SU-DHL-6 (cell line): Measurements from ENCODE around the gene KIAA1586.
A peak's percentile ranks its signal among the peaks of the same experiment; 100 is the strongest.

Experiments used
- H2AFZ ChIP-seq: fragments of 200-600 bp; sonication (generic); 2 replicates; pipeline ENCODE4 v1.6.1; 2014; ENCODE audit warnings: low read depth, mild to moderate bottlenecking, moderate library complexity, mixed read lengths, antibody characterized with exemption, low read length; ENCODE audit not compliant: severe bottlenecking
- H3F3A ChIP-seq: fragments of 200-600 bp; shearing (Covaris generic); 2 replicates; pipeline ENCODE4 v1.6.0; 2016; ENCODE audit warnings: antibody characterized with exemption, mild to moderate bottlenecking; ENCODE audit not compliant: insufficient read depth
- H3K27ac ChIP-seq: fragments of 200-600 bp; sonication (generic); 2 replicates; pipeline ENCODE4 v1.5.1; 2016; ENCODE audit warnings: low read depth, mild to moderate bottlenecking, low read length, moderate library complexity, mixed read lengths
- H3K27me3 ChIP-seq: fragments of 200-600 bp; sonication (generic), shearing (Covaris generic); 2 replicates; pipeline ENCODE4 v1.6.0; 2014; ENCODE audit warnings: mild to moderate bottlenecking, low read length
- H3K36me3 ChIP-seq: fragments of 200-600 bp; sonication (generic); 2 replicates; pipeline ENCODE4 v1.6.1; 2014; ENCODE audit warnings: mild to moderate bottlenecking, low read length, mixed read lengths
- H3K4me2 ChIP-seq: fragments of 300-600, 200-600 bp; shearing (Covaris generic), sonication (generic); 2 replicates; pipeline ENCODE4 v1.6.0; 2014; ENCODE audit warnings: low read length, low read depth, mild to moderate bottlenecking; ENCODE audit not compliant: poor library complexity, severe bottlenecking
- H3K4me3 ChIP-seq: fragments of 200-600 bp; sonication (generic); 2 replicates; pipeline ENCODE4 v1.5.1; 2014; ENCODE audit warnings: antibody characterized with exemption, low read length, mild to moderate bottlenecking, mixed read lengths; ENCODE audit not compliant: insufficient read depth, poor library complexity, severe bottlenecking
- H3K79me2 ChIP-seq: fragments of 200-600 bp; sonication (generic); 2 replicates; pipeline ENCODE4 v1.6.1; 2014; ENCODE audit warnings: mild to moderate bottlenecking, low read length, moderate library complexity; ENCODE audit not compliant: insufficient read depth
- H3K9ac ChIP-seq: fragments of 200-600 bp; sonication (generic); 2 replicates; pipeline ENCODE4 v1.7.0; 2014; ENCODE audit warnings: mild to moderate bottlenecking, low read length
- H3K9me2 ChIP-seq: fragments of 200-600 bp; sonication (generic); replicated peaks from 2 replicates; pipeline ENCODE4 v1.6.1; 2014; ENCODE audit warnings: low read length; ENCODE audit not compliant: insufficient read depth
- H3K9me3 ChIP-seq: fragments of 200-600 bp; sonication (generic); 2 replicates; pipeline ENCODE4 v1.6.1; 2014; ENCODE audit warnings: low read length, mixed read lengths; ENCODE audit not compliant: insufficient read depth
- H4K20me1 ChIP-seq: fragments of 200-600 bp; sonication (generic); 2 replicates; pipeline ENCODE4 v1.6.1; 2014; ENCODE audit warnings: low read depth, mild to moderate bottlenecking, antibody characterized with exemption, low read length, moderate library complexity, mixed read lengths
- EZH2phosphoT487 ChIP-seq: fragments of 200-600 bp; sonication (generic), shearing (Covaris generic); conservative IDR thresholded peaks from 2 replicates; pipeline ENCODE4 v1.6.1; 2018; ENCODE audit warnings: mild to moderate bottlenecking, antibody characterized with exemption, low read length, moderate library complexity, mixed read lengths
- TF ChIP-seq, protein P1 (sequence below): fragments of 200-600 bp; sonication (generic); IDR thresholded peaks from one replicate; pipeline ENCODE4 v1.5.1; 2017; ENCODE audit warnings: antibody characterized with exemption, mild to moderate bottlenecking, low read length, moderate library complexity; ENCODE audit not compliant: insufficient read depth, poor library complexity, severe bottlenecking

Gene KIAA1586

GRCh38 chr6:57021086-57021720 is 25.3 kb upstream of the KIAA1586 start:
- no peaks in the 10 kb centered on the region for H3F3A ChIP-seq
- H3K27ac ChIP-seq: no peak overlapping the region
- no peaks in the 10 kb centered on the region for H3K79me2 ChIP-seq
- no peaks in the 10 kb centered on the region for H3K9me3 ChIP-seq
- no peak overlapping the region for H3K4me2 ChIP-seq
- no peak overlapping the region for H3K4me3 ChIP-seq
- no peaks in the 10 kb centered on the region for H3K9me2 ChIP-seq
- H4K20me1 ChIP-seq: no peaks in the 10 kb centered on the region
- TF ChIP-seq EZH2phosphoT487: no peak
- TF ChIP-seq, protein P1, sequence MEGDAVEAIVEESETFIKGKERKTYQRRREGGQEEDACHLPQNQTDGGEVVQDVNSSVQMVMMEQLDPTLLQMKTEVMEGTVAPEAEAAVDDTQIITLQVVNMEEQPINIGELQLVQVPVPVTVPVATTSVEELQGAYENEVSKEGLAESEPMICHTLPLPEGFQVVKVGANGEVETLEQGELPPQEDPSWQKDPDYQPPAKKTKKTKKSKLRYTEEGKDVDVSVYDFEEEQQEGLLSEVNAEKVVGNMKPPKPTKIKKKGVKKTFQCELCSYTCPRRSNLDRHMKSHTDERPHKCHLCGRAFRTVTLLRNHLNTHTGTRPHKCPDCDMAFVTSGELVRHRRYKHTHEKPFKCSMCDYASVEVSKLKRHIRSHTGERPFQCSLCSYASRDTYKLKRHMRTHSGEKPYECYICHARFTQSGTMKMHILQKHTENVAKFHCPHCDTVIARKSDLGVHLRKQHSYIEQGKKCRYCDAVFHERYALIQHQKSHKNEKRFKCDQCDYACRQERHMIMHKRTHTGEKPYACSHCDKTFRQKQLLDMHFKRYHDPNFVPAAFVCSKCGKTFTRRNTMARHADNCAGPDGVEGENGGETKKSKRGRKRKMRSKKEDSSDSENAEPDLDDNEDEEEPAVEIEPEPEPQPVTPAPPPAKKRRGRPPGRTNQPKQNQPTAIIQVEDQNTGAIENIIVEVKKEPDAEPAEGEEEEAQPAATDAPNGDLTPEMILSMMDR: peak; percentile 85
- no peaks in the 10 kb centered on the region for H3K27me3 ChIP-seq
- no peak overlapping the region for H3K9ac ChIP-seq
- H2AFZ ChIP-seq: no peak overlapping the region
- H3K36me3 ChIP-seq: no peaks in the 10 kb centered on the region

DNA sequence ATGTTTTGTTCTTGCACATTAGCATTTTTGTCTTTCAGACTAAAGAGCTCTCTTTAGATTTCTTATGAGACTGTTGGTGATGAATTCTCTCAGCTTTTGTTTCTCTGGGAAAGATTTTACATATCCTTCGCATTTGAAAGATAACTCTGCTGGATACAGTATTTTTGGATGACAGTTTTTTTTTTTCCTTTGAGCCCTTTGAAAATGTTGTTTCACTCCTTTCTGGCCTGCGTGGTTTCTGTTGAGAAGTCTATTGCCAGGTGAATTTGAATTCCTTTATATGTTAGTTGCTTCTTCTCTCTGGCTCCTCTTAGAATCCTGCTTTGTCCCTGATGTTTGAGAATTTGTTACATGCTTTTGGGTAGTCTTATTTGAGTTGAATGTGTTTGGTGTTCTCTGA is 22.2 kb upstream of the KIAA1586 start:
- no peaks in the 10 kb centered on the region for H3K9me3 ChIP-seq
- no peak overlapping the region for H2AFZ ChIP-seq
- no peaks in the 10 kb centered on the region for H3K9me2 ChIP-seq
- no peaks in the 10 kb centered on the region for H3K36me3 ChIP-seq
- no peaks in the 10 kb centered on the region for H4K20me1 ChIP-seq
- H3F3A ChIP-seq: no peaks in the 10 kb centered on the region
- TF ChIP-seq, protein P1: no peak
- TF ChIP-seq EZH2phosphoT487: no peak
- no peak overlapping the region for H3K27ac ChIP-seq
- no peak overlapping the region for H3K4me2 ChIP-seq
- no peaks in the 10 kb centered on the region for H3K27me3 ChIP-seq
- no peaks in the 10 kb centered on the region for H3K79me2 ChIP-seq
- H3K9ac ChIP-seq: no peak overlapping the region
- H3K4me3 ChIP-seq: no peak overlapping the region

DNA sequence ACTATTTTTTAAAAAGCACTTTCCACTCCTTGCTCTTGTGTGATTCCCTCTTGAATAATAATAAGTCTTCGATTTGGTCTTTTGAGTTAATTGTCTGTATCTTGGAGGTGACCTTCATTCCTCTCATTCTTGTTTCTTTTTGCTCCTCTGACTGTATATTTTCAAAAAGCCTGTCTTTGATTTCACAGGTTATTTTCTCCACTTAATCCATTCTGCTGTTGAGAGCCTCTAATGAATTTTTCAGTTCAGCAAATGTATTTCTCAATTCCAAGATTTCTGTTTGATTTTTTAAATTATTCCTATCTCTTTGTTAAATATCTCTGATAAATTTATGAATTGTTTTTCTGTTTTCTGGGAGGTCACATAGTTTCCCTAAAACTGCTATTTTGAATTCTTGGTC is 21.7 kb upstream of the KIAA1586 start:
- Histone ChIP-seq H3K79me2 (no peaks in the 10 kb centered on the region), H3K36me3 (no peaks in the 10 kb centered on the region), H4K20me1 (no peaks in the 10 kb centered on the region), H3K4me3 (no peak overlapping the region), H2AFZ (no peak overlapping the region), H3F3A (no peaks in the 10 kb centered on the region), H3K4me2 (no peak overlapping the region), H3K9ac (no peak overlapping the region), H3K9me2 (no peaks in the 10 kb centered on the region), H3K27me3 (no peaks in the 10 kb centered on the region), H3K9me3 (no peaks in the 10 kb centered on the region), H3K27ac (no peak overlapping the region)
- TF ChIP-seq, protein P1: no peak
- TF ChIP-seq EZH2phosphoT487: no peak
